GM19240 (cell line): Measurements from ENCODE around the gene PTPRQ.
"Not testable (repeated sequence)": the region's sequence is repeated elsewhere in the genome, so short reads cannot be mapped to it uniquely, and the experiment has no call there.

ENCODE experiments used
- DNase-seq: peaks from one replicate; pipeline ENCODE4 v3.0.0; 2011; ENCODE audit warnings: low spot score; ENCODE audit not compliant: insufficient read length

PTPRQ gene

DNA sequence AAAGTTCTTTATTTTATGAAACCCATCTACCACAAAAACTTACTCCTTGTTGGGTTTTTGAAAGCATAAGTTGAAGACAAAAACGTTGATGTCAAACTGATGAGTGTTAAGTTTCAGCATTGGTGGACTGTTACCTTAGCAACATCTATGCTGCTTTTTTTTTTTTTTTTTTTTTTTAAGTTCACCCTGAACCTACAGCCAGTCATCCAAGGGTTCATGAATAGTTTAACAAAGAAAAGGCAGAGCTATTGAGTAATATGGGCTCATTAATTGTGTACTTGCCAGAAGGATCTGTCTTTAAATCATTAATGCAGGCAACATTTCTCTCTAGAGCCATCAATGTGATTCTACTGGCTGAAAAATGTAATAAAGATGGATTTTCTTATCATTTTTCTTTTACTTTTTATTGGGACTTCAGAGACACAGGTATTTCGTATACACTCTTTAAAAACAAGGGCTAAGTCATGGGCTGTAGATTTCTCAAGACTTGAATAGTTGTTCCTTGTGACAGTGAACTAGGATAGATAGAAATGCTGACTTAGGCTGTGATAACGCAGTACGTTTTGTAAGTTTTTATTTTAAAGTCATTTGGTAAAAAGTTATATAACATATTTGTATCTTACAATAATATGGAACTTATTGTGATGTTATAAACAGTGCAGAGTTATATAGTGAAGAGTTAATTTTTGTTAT lies at the start of gene PTPRQ:
Gene PTPRQ (plus strand): TSS at position 262 of the 693 bp plus-strand sequence. CDS start 111 bp downstream, at position 373.
- DNase-seq = no peak

GRCh38 chr12:80400571-80400991 lies 43.5 kb upstream of the PTPRQ start:
- no peak for DNase-seq

- no peak for DNase-seq
Observed at GRCh38 chr12:80401191-80401590, 42.8 kb upstream of the PTPRQ start.

GRCh38 chr12:80404629-80405028 lies 39.4 kb upstream of the PTPRQ start:
- no peak for DNase-seq

GRCh38 chr12:80406253-80406652 lies 37.8 kb upstream of the PTPRQ start:
- no peak for DNase-seq

DNA sequence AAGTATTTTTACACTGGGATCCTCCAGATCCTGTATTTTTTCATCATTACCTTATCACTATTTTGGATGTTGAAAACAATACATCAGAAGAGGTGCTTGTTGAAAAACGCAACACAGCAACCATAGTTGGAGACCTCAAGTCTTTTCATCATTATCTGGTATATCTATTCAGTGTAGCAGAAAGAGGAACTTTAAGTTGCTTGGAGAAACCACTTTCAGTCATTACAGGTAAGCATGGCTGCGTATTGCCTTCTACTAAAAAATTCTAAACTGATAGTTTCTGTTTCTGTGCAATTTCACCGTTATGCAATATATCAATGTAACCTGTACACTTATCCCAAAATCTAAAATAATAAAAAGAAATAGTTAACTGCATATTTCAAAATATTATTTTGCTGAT lies 32.2 kb upstream of the PTPRQ start:
- DNase-seq = no peak

- DNase-seq = no peak
Observed at GRCh38 chr12:80412343-80412953, 31.6 kb upstream of the PTPRQ start.

GRCh38 chr12:80413462-80413861 lies 30.6 kb upstream of the PTPRQ start:
- DNase-seq = no peak

GRCh38 chr12:80415466-80415865 lies 28.6 kb upstream of the PTPRQ start:
- DNase-seq = no peak

GRCh38 chr12:80419644-80420043 lies 24.4 kb upstream of the PTPRQ start:
- DNase-seq = no peak

- DNase-seq = no peak
Observed at GRCh38 chr12:80420075-80420474, 24.0 kb upstream of the PTPRQ start.

DNA sequence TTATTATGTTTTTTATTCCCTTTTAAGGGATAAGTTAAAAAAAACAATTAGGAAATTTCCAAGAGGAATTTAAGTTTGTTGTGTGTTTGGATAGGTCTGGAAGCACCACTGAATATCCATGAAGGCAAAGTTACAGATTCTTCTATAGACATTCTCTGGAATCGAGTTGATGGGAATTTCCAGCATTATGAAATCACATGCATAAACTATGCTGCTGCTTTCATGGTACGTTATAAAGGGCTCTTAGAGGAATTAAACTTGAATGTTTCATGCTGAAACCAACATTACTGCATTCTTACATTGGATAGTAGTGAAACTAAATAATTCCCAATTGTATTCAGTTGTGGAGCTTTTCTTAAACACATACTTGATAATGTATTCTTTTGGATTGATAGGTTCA lies 21.5 kb upstream of the PTPRQ start:
- DNase-seq = no peak

DNA sequence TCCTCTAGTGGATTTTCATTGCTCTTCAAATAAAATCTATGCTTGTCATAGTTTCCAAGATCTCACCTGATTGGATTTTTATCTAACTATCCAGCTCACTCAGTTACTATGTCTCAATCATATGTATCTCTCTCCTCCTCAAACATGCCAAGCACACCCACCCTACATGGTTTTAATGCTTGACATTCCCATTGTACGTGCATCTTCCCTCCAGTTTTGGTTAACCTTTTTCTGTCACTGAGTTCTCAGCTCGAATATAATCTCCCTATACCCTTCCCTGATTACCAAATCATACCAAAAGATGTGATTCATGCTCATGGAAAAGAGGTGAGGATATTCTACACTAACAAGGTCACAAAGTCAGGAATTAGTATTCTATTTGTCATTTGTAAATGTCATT lies 12.0 kb upstream of the PTPRQ start:
- DNase-seq = no peak

GRCh38 chr12:80441921-80442320 lies 2.1 kb upstream of the PTPRQ start:
- DNase-seq = no peak

- no peak for DNase-seq
Observed at GRCh38 chr12:80442426-80443222, 1.4 kb upstream of the PTPRQ start.

- no peak for DNase-seq
Observed at GRCh38 chr12:80445083-80445793, 1.2 kb downstream of the PTPRQ start.

DNA sequence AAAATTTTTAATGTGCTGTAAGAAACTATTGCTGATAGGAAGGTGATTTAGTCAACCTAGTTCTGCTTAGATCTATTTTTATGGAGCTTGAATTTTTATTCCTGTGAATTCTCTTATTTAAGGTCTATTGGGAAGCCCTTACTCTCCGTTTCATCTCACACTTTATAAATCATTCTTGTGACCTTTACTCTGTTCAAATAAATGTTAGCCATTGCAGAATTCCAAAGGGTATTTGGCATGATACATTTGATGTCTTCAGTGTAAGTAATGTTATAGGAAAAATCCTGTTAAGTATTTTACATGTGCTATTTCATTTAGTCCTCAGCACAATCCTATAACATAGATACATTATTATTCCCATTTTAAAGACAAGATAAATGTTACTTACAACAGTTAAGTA lies 12.5 kb downstream of the PTPRQ start:
- DNase-seq = no peak

DNA sequence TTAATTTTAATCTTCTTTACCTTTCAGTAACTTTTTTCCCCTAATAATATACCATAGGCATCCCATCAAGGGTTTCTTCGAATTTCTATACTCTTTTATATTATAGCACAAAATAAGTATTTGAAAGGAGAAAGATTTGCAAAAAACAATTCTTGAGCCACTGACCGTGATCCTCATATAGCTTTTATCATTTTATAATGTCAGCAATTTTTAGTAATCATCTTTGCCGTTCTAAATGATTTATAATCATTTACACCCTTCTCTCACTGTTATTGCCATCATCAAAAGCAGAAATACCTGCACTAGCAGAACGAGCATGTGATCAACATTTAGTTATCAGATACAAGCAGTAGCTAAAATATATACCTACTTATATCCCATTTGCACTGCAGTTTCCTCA lies 16.9 kb downstream of the PTPRQ start:
- no peak for DNase-seq

- DNase-seq = not testable (repeated sequence)
Observed at GRCh38 chr12:80461851-80462250, 17.8 kb downstream of the PTPRQ start.

DNA sequence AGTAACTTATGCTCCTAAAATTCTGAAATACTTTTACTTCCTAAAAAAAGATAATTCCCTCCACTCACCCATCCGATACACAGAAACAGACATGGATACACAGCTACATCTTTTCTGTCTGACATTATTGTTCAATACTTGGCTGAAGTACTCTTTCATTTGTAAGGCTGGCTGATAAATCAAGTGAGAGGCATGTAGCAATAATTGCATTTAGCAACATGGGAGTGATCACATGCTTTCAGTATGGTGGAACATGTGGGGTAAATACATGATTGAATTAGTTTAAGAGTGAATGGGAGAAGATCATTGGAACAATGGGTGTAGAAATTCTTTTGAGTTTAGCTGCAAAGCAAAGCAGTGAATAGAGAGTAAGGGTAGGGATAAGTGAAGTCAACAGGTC lies 25.6 kb downstream of the PTPRQ start:
- no peak for DNase-seq

- DNase-seq = no peak
Observed at GRCh38 chr12:80470403-80470802, 26.4 kb downstream of the PTPRQ start.

GRCh38 chr12:80472236-80472635 lies 28.2 kb downstream of the PTPRQ start:
- DNase-seq = no peak
